ENCODE results near the gene TLE4.

Gene TLE4

DNA sequence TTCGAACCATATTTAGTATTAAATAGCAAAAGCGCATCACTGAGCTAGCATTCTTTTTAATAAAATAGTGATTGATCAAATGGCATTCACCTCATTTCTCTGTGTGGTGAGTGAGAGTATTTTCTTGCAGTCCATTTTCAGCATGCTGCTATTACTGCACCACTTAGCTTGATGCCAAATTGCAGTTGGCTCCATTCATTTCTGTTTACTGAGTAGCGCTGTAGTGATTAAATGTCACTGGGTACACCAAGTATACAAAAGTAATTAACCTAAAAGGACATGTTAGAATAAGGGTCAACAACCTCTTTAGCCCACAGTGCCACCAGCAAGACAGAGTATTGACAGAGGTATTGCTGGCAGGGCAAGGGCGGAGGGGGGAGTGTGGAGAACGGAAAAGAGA lies 122.0 kb downstream of the TLE4 start:
- H3K27me3 ChIP-seq (ENCODE audit: control insufficient read depth, low read length): no peaks in the 10 kb centered on the region
- H3K4me2 ChIP-seq (ENCODE audit: low read length): no peak overlapping the region
- H3K9me3 ChIP-seq (ENCODE audit: control insufficient read depth, insufficient read depth, low read length): no peaks in the 10 kb centered on the region
- no peak overlapping the region for H3K4me3 ChIP-seq (ENCODE audit: low read length)
- no peaks in the 10 kb centered on the region for H3K36me3 ChIP-seq (ENCODE audit: control insufficient read depth, low read length)
- no peaks in the 10 kb centered on the region for H3K9me2 ChIP-seq (replicated peaks; ENCODE audit: control insufficient read depth, low read length)
- no peak for TF ChIP-seq CTCF (IDR thresholded peaks at IDR 0.05; ENCODE audit: low read depth, low read length, poor library complexity, severe bottlenecking)
- TF ChIP-seq EZH2phosphoT487 (IDR thresholded peaks at IDR 0.05; ENCODE audit: borderline replicate concordance, low read length): no peak
- H3F3A ChIP-seq (ENCODE audit: control insufficient read depth, insufficient read depth): no peaks in the 10 kb centered on the region
- no peaks in the 10 kb centered on the region for H3K79me2 ChIP-seq (ENCODE audit: control insufficient read depth, low read length)
- no peaks in the 10 kb centered on the region for H3K4me1 ChIP-seq (ENCODE audit: control insufficient read depth, low read length)
- no peak overlapping the region for H3K27ac ChIP-seq (ENCODE audit: low read depth, low read length)
- H4K20me1 ChIP-seq (ENCODE audit: control insufficient read depth, insufficient read depth, low read depth, low read length): no peaks in the 10 kb centered on the region

- H3K9me3 ChIP-seq (ENCODE audit: control insufficient read depth, insufficient read depth, low read length): no peaks in the 10 kb centered on the region
- no peaks in the 10 kb centered on the region for H3K9me2 ChIP-seq (replicated peaks; ENCODE audit: control insufficient read depth, low read length)
- H3K4me3 ChIP-seq (ENCODE audit: low read length): no peak overlapping the region
- no peak overlapping the region for H3K4me2 ChIP-seq (ENCODE audit: low read length)
- TF ChIP-seq EZH2phosphoT487 (IDR thresholded peaks at IDR 0.05; ENCODE audit: borderline replicate concordance, low read length): no peak
- H3K27ac ChIP-seq (ENCODE audit: low read depth, low read length): no peak overlapping the region
- no peaks in the 10 kb centered on the region for H3K36me3 ChIP-seq (ENCODE audit: control insufficient read depth, low read length)
- no peaks in the 10 kb centered on the region for H3K4me1 ChIP-seq (ENCODE audit: control insufficient read depth, low read length)
- no peaks in the 10 kb centered on the region for H3K27me3 ChIP-seq (ENCODE audit: control insufficient read depth, low read length)
- H3F3A ChIP-seq (ENCODE audit: control insufficient read depth, insufficient read depth): no peaks in the 10 kb centered on the region
- H3K79me2 ChIP-seq (ENCODE audit: control insufficient read depth, low read length): no peaks in the 10 kb centered on the region
- H4K20me1 ChIP-seq (ENCODE audit: control insufficient read depth, insufficient read depth, low read depth, low read length): no peaks in the 10 kb centered on the region
Observed at GRCh38 chr9:79694208-79694607, 122.4 kb downstream of the TLE4 start.

GRCh38 chr9:79694676-79695400 lies 123.1 kb downstream of the TLE4 start:
- Histone ChIP-seq H3K27ac (ENCODE audit: low read depth, low read length) (no peak overlapping the region), H3K4me3 (ENCODE audit: low read length) (no peak overlapping the region), H3K4me2 (ENCODE audit: low read length) (no peak overlapping the region)

More at GRCh38 chr9:79694676-79695400, 123.1 kb downstream of the TLE4 start:
- no peaks in the 10 kb centered on the region for H3K79me2 ChIP-seq (ENCODE audit: control insufficient read depth, low read length)
- TF ChIP-seq EZH2phosphoT487 (IDR thresholded peaks at IDR 0.05; ENCODE audit: borderline replicate concordance, low read length): no peak
- TF ChIP-seq CTCF (IDR thresholded peaks at IDR 0.05; ENCODE audit: low read depth, low read length, poor library complexity, severe bottlenecking): no peak
- no peaks in the 10 kb centered on the region for H3K27me3 ChIP-seq (ENCODE audit: control insufficient read depth, low read length)
- H3K9me3 ChIP-seq (ENCODE audit: control insufficient read depth, insufficient read depth, low read length): no peaks in the 10 kb centered on the region
- H4K20me1 ChIP-seq (ENCODE audit: control insufficient read depth, insufficient read depth, low read depth, low read length): no peaks in the 10 kb centered on the region
- no peaks in the 10 kb centered on the region for H3K36me3 ChIP-seq (ENCODE audit: control insufficient read depth, low read length)
- H3F3A ChIP-seq (ENCODE audit: control insufficient read depth, insufficient read depth): no peaks in the 10 kb centered on the region
- H3K9me2 ChIP-seq (replicated peaks; ENCODE audit: control insufficient read depth, low read length): no peaks in the 10 kb centered on the region
- no peaks in the 10 kb centered on the region for H3K4me1 ChIP-seq (ENCODE audit: control insufficient read depth, low read length)

Measured in DOHH2 (cell line).